Stomach (tissue), 9 donors: Measurements from ENCODE around the gene ZFP42. TPM values are rescaled to one million over a fixed set of nuclear protein-coding genes. Genes with fewer than 3 reads are reported as not detected.

Experiments
- DNase-seq, 2 donors: peaks; one replicate each; pipeline versions ENCODE4 v3.0.0 to v3.0.0-alpha.2; 2013 to 2019
- H3K27ac ChIP-seq, 5 donors: fragments of 200-600 bp in 4 of 5; sonication (generic) in 4 of 5; one replicate each; pipeline ENCODE4 v1.5.1; 2013 to 2019; ENCODE audit warnings: mild to moderate bottlenecking in 1 of 5, moderate library complexity in 1 of 5
- H3K27me3 ChIP-seq, 3 donors: fragments of 200-600 bp; sonication (generic); one replicate each; pipeline ENCODE4 v1.5.1; 2017 to 2019; ENCODE audit warnings: mixed run types in 1 of 3
- H3K36me3 ChIP-seq, 4 donors: fragments of 200-600 bp; sonication (generic); 1 replicate in 3 of 4; 2 replicates in 1 of 4; pipeline ENCODE4 v1.5.1; 2016 to 2019
- H3K4me1 ChIP-seq, 4 donors: fragments of 200-600 bp; sonication (generic); one replicate each; pipeline ENCODE4 v1.5.1; 2016 to 2019
- H3K4me3 ChIP-seq, 4 donors: fragments of 200-600 bp; sonication (generic) in 3 of 4; one replicate each; pipeline ENCODE4 v1.5.1; 2016 to 2019; ENCODE audit warnings: mild to moderate bottlenecking in 1 of 4
- H3K9me3 ChIP-seq, 4 donors: fragments of 200-600 bp; sonication (generic); one replicate each; pipeline ENCODE4 v1.5.1; 2016 to 2019
- CTCF ChIP-seq, 7 experiments: fragments of 450-650 bp in 4 of 7; fragments of 200-600 bp in 3 of 7; sonication (generic) in 3 of 7; IDR thresholded peaks; one replicate each; pipeline ENCODE4 v1.5.1; 2016 to 2019; ENCODE audit warnings: antibody characterized with exemption in 7 of 7, control low read depth in 2 of 7, mild to moderate bottlenecking in 1 of 7
- EP300 ChIP-seq: sonication (generic); formaldehyde crosslinking; IDR thresholded peaks from one replicate; pipeline ENCODE4 v1.6.1; 2017; ENCODE audit warnings: antibody characterized with exemption
- POLR2A ChIP-seq, 4 donors: fragments of 450-650 bp; IDR thresholded peaks; one replicate each; pipeline ENCODE4 v1.6.1; 2016; ENCODE audit warnings: antibody characterized with exemption in 4 of 4, control low read depth in 2 of 4, mild to moderate bottlenecking in 1 of 4, moderate library complexity in 1 of 4
- POLR2AphosphoS5 ChIP-seq, 3 donors: sonication (generic); formaldehyde crosslinking; IDR thresholded peaks; one replicate each; pipeline ENCODE4 v1.6.1; 2016; ENCODE audit warnings: antibody characterized with exemption in 3 of 3
- WGBS, 5 donors: extraction: QIAGEN DNeasy Blood & Tissue Kit in 3 of 5; methylation state at CpG; one replicate each; pipeline versions ENCODE4 v1.1.5 to v1.1.7; 2013 to 2018; 5-methylcytosine and 5-hydroxymethylcytosine counted together
- intact Hi-C: fragments of 100-400 bp; cut with DNase I; formaldehyde crosslinking; loops from one replicate; pipeline ENCODE4 v1.15.1; 2023; ENCODE audit warnings: low total_unique reads
- polyA plus RNA-seq, 3 donors: library from polyadenylated mRNA; stranded (reverse); fragments of 200-250 nt; gene quantifications; one replicate each; pipeline ENCODE4 v1.2.3, GENCODE V29; 2013
- total RNA-seq, 5 donors: library from RNA; depleted of rRNA; stranded (reverse); fragments of >200 nt; gene quantifications; one replicate each; pipeline versions ENCODE4 v1.1.0 to v1.2.3, GENCODE V29; 2014 to 2016
- donor health status: healthy with polysubstance abuse.
- donor health status: Bipolar disorder and iron deficiency.
- donor health status: healthy.

ZFP42 gene
- total and polyA plus RNA-seq, 8 donors: 0.37 TPM; not detected in 7

DNA sequence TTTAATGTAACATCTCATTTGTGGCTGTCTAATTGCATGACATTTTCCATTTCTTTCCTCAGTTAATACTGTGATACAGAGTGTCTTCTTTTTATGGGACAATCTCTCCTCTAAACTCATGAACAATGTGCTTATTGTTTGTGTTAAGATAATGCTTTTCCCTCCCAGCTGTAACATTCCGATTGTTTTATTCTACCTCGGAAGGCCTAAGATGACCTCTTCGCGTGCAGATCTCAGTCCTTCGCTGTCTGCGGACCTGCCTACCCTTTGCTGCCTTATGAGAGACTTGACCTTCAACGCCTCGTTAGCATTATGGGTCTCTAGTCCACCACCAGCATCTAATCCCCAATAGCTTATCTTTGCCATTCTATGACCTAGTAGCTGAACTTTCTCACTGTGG, 29.8 kb upstream of the ZFP42 start:
- 73 to 86% (median 78%) methylated on average over 8 of the region's 8 CpGs for WGBS, 5 donors
- peaks cover 0 to 7% (median 0%) of the 10 kb centered on the region in 4 donors for H3K4me1 ChIP-seq
- no peak overlapping the region for H3K27ac ChIP-seq
- no peaks in the 10 kb centered on the region for H3K27me3 ChIP-seq
- no peaks in the 10 kb centered on the region for H3K36me3 ChIP-seq
- H3K4me3 ChIP-seq: no peak overlapping the region
- intact Hi-C loops: no loop called here
- no peak for DNase-seq
- TF ChIP-seq CTCF (IDR thresholded peaks at IDR 0.05) (no peak), EP300 (no peak)
- no peaks in the 10 kb centered on the region for H3K9me3 ChIP-seq

DNA sequence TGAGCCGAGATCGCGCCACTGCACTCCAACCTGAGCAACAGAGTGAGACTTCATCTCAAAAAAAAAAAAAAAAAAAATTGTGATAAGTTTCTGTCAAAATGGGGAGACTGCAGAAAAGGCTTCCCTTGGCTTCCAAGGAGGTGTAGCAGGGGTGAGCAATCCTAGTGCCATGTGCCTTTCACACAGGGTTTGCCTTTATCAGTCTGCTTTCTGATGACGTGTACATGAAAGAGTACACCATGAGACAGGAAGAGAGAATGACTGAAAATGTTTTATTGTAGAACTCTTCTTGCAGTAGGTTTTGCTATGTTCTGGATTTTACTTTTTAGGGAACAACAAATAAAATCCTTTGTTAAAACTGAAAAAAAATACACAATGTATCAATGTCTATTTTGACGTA, 23.4 kb upstream of the ZFP42 start:
- H3K36me3 ChIP-seq: no peaks in the 10 kb centered on the region
- no peak for DNase-seq
- no peaks in the 10 kb centered on the region for H3K27me3 ChIP-seq
- WGBS, 5 donors: 79 to 88% (median 84%) methylated on average over 5 of the region's 5 CpGs
- intact Hi-C loops: no loop called here
- H3K27ac ChIP-seq: no peak overlapping the region
- H3K4me3 ChIP-seq: no peak overlapping the region
- H3K4me1 ChIP-seq: no peaks in the 10 kb centered on the region
- no peaks in the 10 kb centered on the region for H3K9me3 ChIP-seq
- no peak for TF ChIP-seq POLR2A (IDR thresholded peaks at IDR 0.05)
- no peak for TF ChIP-seq EP300
- TF ChIP-seq POLR2AphosphoS5 (IDR thresholded peaks at IDR 0.05): no peak
- TF ChIP-seq CTCF (IDR thresholded peaks at IDR 0.05): no peak

DNA sequence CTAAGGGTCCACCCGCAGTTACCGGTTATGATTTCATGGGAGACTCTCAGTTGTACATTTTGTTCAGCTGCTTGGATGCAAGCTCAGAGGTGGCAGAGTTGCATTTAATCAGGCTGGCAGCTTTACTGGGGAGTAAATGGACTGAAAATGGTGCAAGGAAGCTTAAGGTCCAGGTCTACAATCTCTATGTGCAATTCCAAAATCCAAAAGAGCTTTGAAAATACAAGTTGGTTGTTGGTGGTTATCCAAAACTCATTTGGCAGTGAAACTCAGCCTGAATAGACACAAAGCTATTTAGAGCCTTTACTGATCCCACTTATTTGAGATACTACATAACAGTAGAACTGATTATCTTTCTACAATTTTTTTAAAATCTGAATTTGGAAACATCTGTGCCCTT, 11.8 kb upstream of the ZFP42 start:
- TF ChIP-seq EP300: no peak
- no peak for TF ChIP-seq CTCF (IDR thresholded peaks at IDR 0.05)
- TF ChIP-seq POLR2AphosphoS5 (IDR thresholded peaks at IDR 0.05): no peak
- no peak for TF ChIP-seq POLR2A (IDR thresholded peaks at IDR 0.05)
- no peaks in the 10 kb centered on the region for H3K4me1 ChIP-seq
- H3K9me3 ChIP-seq: peaks cover 0 to 7% (median 0%) of the 10 kb centered on the region in 4 donors
- H3K36me3 ChIP-seq: no peaks in the 10 kb centered on the region
- intact Hi-C loops: no loop called here
- DNase-seq: no peak
- H3K27me3 ChIP-seq: no peaks in the 10 kb centered on the region
- 85 to 98% (median 96%) methylated on average over 2 of the region's 2 CpGs for WGBS, 5 donors
- H3K27ac ChIP-seq: no peak overlapping the region
- H3K4me3 ChIP-seq: no peak overlapping the region

DNA sequence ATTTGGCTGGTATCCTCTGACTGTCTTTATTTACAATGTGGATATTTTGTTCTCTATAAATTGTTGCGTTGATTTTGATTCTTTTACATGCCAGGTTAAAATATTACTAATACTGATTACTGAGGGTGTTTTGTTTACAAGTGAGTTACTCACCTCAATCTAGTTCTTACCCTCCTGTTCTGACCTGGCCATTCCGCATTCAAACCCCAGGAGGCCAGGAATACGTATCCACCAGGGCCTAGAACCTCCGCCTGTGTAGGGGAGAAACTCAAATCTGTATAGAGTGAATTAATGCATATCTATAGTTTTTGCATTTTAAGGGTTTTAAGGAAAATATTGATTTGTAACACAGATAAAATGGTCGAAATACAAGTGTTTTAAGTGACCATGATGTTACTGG, 2.6 kb upstream of the ZFP42 start:
- no peaks in the 10 kb centered on the region for H3K4me1 ChIP-seq
- TF ChIP-seq POLR2A (IDR thresholded peaks at IDR 0.05): no peak
- no peak for TF ChIP-seq POLR2AphosphoS5 (IDR thresholded peaks at IDR 0.05)
- TF ChIP-seq CTCF (IDR thresholded peaks at IDR 0.05): no peak
- no peak for TF ChIP-seq EP300
- WGBS, 5 donors: 73 to 87% (median 76%) methylated on average over 5 of the region's 5 CpGs
- no peak for DNase-seq
- H3K36me3 ChIP-seq: no peaks in the 10 kb centered on the region
- intact Hi-C loops: no loop called here
- peaks cover 0 to 32% (median 18%) of the 10 kb centered on the region in 4 donors for H3K9me3 ChIP-seq
- no peak overlapping the region for H3K4me3 ChIP-seq
- no peak overlapping the region for H3K27ac ChIP-seq
- H3K27me3 ChIP-seq: peaks cover 0 to 22% (median 14%) of the 10 kb centered on the region in 3 donors
